HepG2 (cell line): ENCODE results near the gene RAB9A. TPM values are rescaled to one million over a fixed set of nuclear protein-coding genes. Genes with fewer than 3 reads are reported as not detected.

Source experiments
- ATAC-seq: fragments of 200-7000 bp; cut with Tn5 transposase; 3 replicates; pipeline ENCODE4 v1.9.1; 2020; ENCODE audit warnings: mild to moderate bottlenecking, moderate library complexity
- BruUV-seq: library from RNA; stranded (reverse); fragments of 400-500 nt; replicated peaks from 2 replicates; lab custom pipeline; 2021; lab: Mats Ljungman, UMichigan
- CTCF ChIA-PET: fragments of 300-600 bp; formaldehyde crosslinking; extraction: SDS; loops from one replicate; lab custom pipeline; 2021; ENCODE audit warnings: low total read pairs, inconsistent platforms, low intra/inter-chr PET ratio; lab: Yijun Ruan, JAX
- POLR2A ChIA-PET: fragments of 350-600 bp; sonication (Branson Sonifier 250); formaldehyde crosslinking; loops from one replicate; lab custom pipeline; 2020; ENCODE audit warnings: antibody characterized with exemption, inconsistent platforms; lab: Yijun Ruan, JAX
- DNase-seq: peaks from one replicate; pipeline ENCODE4 v3.0.0-alpha.2; 2015; ENCODE audit warnings: low spot score
- FAIRE-seq: peaks from 3 replicates; lab custom pipeline; 2011; peaks lifted over from hg19 to GRCh38; lab: Jason Lieb, UNC
- H2AFZ ChIP-seq: one replicate; pipeline ENCODE4 v1.6.1; 2011; ENCODE audit warnings: low read length, inconsistent platforms
- H3K27ac ChIP-seq: fragments of 300-600 bp; 3 replicates; pipeline ENCODE4 v1.8.0; 2011; ENCODE audit warnings: mixed run types, mild to moderate bottlenecking, mixed read lengths, low read length, inconsistent platforms; ENCODE audit not compliant: insufficient read depth; ENCODE audit errors: extremely low read length
- H3K27me3 ChIP-seq, 2 experiments: fragments of 200-600 bp in 1 of 2; 2 replicates in 1 of 2; 3 replicates in 1 of 2; pipeline versions ENCODE4 v1.6.0 to v1.8.0; 2011; ENCODE audit warnings: low read length in 2 of 2, mild to moderate bottlenecking in 2 of 2, moderate library complexity in 2 of 2, inconsistent platforms in 1 of 2; ENCODE audit not compliant: insufficient read depth in 2 of 2, control insufficient read depth in 1 of 2
- H3K36me3 ChIP-seq, 2 experiments: fragments of 200-600 bp in 1 of 2; replicated peaks in 1 of 2; 2 replicates in 1 of 2; 3 replicates in 1 of 2; pipeline versions ENCODE4 v1.5.1 to v1.8.0; 2011; ENCODE audit warnings: low read length in 2 of 2, inconsistent platforms in 1 of 2; ENCODE audit not compliant: insufficient read depth in 2 of 2, control insufficient read depth in 1 of 2
- H3K4me1 ChIP-seq: 2 replicates; pipeline ENCODE4 v1.5.1; 2012; ENCODE audit warnings: low read length, inconsistent platforms; ENCODE audit not compliant: insufficient read depth
- H3K4me2 ChIP-seq: 2 replicates; pipeline ENCODE4 v1.6.0; 2011; ENCODE audit warnings: low read depth, low read length, inconsistent platforms
- H3K4me3 ChIP-seq, 3 experiments: fragments of 200-600 bp in 1 of 3; sonication (generic), shearing (Covaris generic) in 1 of 3; replicated peaks in 1 of 3; 2 replicates each; pipeline ENCODE4 v1.5.1; 2011 to 2016; ENCODE audit warnings: low read length in 3 of 3, inconsistent platforms in 2 of 3, low read depth in 2 of 3, mild to moderate bottlenecking in 2 of 3, control low read depth in 1 of 3, mixed read lengths in 1 of 3; ENCODE audit not compliant: insufficient read depth in 1 of 3
- H3K79me2 ChIP-seq: one replicate; pipeline ENCODE4 v1.6.1; 2011; ENCODE audit warnings: low read length, inconsistent platforms; ENCODE audit not compliant: insufficient read depth
- H3K9ac ChIP-seq: 2 replicates; pipeline ENCODE4 v1.6.0; 2011; ENCODE audit warnings: mild to moderate bottlenecking, low read depth, low read length, inconsistent platforms; ENCODE audit not compliant: insufficient read depth
- H3K9me3 ChIP-seq: 2 replicates; pipeline ENCODE4 v1.5.1; 2012; ENCODE audit warnings: mild to moderate bottlenecking, low read length
- H4K20me1 ChIP-seq: 2 replicates; pipeline ENCODE4 v1.6.0; 2011; ENCODE audit warnings: inconsistent platforms, mild to moderate bottlenecking, low read length, moderate library complexity; ENCODE audit not compliant: insufficient read depth
- GTF2F1 ChIP-seq: fragments of 150-350 bp; IDR thresholded peaks from 2 replicates; pipeline ENCODE4 v1.6.1; 2014; ENCODE audit warnings: low read length
- KLF6 ChIP-seq: IDR thresholded peaks from 2 replicates; pipeline ENCODE4 v1.8.0; 2016; ENCODE audit warnings: missing biosample characterization, missing genetic modification reagents
- NAIF1 ChIP-seq: sonication (generic); formaldehyde crosslinking; IDR thresholded peaks from 2 replicates; pipeline ENCODE4 v1.5.0; 2020; ENCODE audit warnings: mild to moderate bottlenecking, missing genetic modification reagents, borderline replicate concordance
- NFKB2 ChIP-seq: sonication (generic); formaldehyde crosslinking; IDR thresholded peaks from 2 replicates; pipeline ENCODE4 v1.4.0; 2020; ENCODE audit warnings: missing genetic modification reagents, borderline replicate concordance
- SP5 ChIP-seq: IDR thresholded peaks from 2 replicates; pipeline ENCODE4 v1.6.1; 2016; ENCODE audit warnings: low read depth, borderline replicate concordance
- TSC22D2 ChIP-seq: sonication (generic); formaldehyde crosslinking; IDR thresholded peaks from 2 replicates; pipeline ENCODE4 v1.5.1; 2020; ENCODE audit warnings: missing genetic modification reagents, mild to moderate bottlenecking, borderline replicate concordance
- ZIK1 ChIP-seq: sonication (generic); formaldehyde crosslinking; IDR thresholded peaks from 2 replicates; pipeline ENCODE4 v1.5.0; 2020; ENCODE audit warnings: mild to moderate bottlenecking, low read depth, missing genetic modification reagents, borderline replicate concordance
- ZNF264 ChIP-seq: sonication (generic); formaldehyde crosslinking; IDR thresholded peaks from 2 replicates; pipeline ENCODE4 v1.4.0; 2020; ENCODE audit warnings: missing genetic modification reagents
- ZNF543 ChIP-seq: sonication (generic); formaldehyde crosslinking; IDR thresholded peaks from 2 replicates; pipeline ENCODE4 v1.4.0; 2020; ENCODE audit warnings: mild to moderate bottlenecking, missing genetic modification reagents
- ZNF652 ChIP-seq: IDR thresholded peaks from 2 replicates; pipeline ENCODE4 v1.6.1; 2016; ENCODE audit warnings: low read depth, borderline replicate concordance
- WGBS: methylation state at CpG from one replicate; pipeline ENCODE4 v1.1.6; 2017; ENCODE audit warnings: low lambda C conversion rate; 5-methylcytosine and 5-hydroxymethylcytosine counted together
- in situ Hi-C: cut with HindIII; loops from 2 replicates; pipeline ENCODE4 v1.10.0; 2017; ENCODE audit warnings: low pct_unique_long_range_greater_than_20kb; ENCODE audit not compliant: extremely low pct_ligation_motif_present
- intact Hi-C: fragments of 100-400 bp; cut with micrococcal nuclease; formaldehyde crosslinking; loops from one replicate; pipeline ENCODE4 v1.10.0; 2022; ENCODE audit not compliant: unreplicated experiment
- polyA plus RNA-seq, 8 experiments: library from polyadenylated mRNA; depleted of rRNA in 3 of 8; stranded (reverse) in 7 of 8; unstranded in 1 of 8; fragments of >200 nt; fragmentation: Illumina TruSeq in 4 of 8; extraction: Trizol in 4 of 8; gene quantifications; 2 replicates each; pipeline versions ENCODE4 v1.2.1 to v1.2.3, GENCODE V29; 2011 to 2016; ENCODE audit warnings: low read depth in 4 of 8, missing spikeins in 1 of 8, mixed read lengths in 1 of 8; ENCODE audit not compliant: insufficient read depth in 1 of 8
- total RNA-seq, 5 experiments: library from RNA; depleted of rRNA; stranded (reverse); fragments of >200 nt; fragmentation: Illumina TruSeq; extraction: Trizol; gene quantifications; 2 replicates each; pipeline ENCODE4 v1.2.3, GENCODE V29; 2016; ENCODE audit warnings: low read depth in 1 of 5
- TF ChIP-seq, protein P1 (sequence below): sonication (generic); formaldehyde crosslinking; IDR thresholded peaks from 2 replicates; pipeline ENCODE4 v1.4.0; 2020; ENCODE audit warnings: missing genetic modification reagents, borderline replicate concordance
- TF ChIP-seq, protein P2 (sequence below): sonication (generic); formaldehyde crosslinking; IDR thresholded peaks from 2 replicates; pipeline ENCODE4 v1.4.0; 2020; ENCODE audit warnings: missing genetic modification reagents, mild to moderate bottlenecking, borderline replicate concordance

The RAB9A gene
- total and polyA plus RNA-seq, 2 of the 13 experiments (the other 11 are each of a cell fraction or from before 2014, with no cell fraction given) = 10.5 to 23.1 TPM

DNA sequence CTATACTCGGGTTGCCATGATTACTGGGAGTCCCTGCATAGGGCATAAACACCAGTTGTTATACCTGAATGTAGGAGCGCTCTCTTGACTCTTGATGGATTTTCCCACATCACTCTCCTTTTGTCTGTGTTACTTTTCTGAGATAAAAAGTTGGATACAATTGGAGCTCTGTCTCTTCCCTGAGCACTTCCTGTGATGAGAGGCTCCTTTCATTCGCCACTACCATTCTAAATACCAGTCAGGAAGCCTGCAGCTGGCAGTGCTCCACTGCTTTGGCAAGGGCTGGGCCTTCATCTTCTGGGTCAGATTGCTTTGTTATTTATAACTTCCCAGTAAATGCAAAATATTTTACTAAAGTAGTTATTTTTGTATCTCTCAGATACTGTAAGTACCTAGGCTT is 22.1 kb upstream of the RAB9A start:
- ChIA-PET CTCF (no interaction called here), POLR2A (no interaction called here)
- H3K4me1 ChIP-seq = 0 out of 2 replicates have a peak, but pooled peaks cover 6% of the 10 kb centered on the region
- no peak overlapping the region for H3K27ac ChIP-seq
- no peak overlapping the region for H2AFZ ChIP-seq
- WGBS = 93% methylated on average over 3 of the region's 3 CpGs
- no peaks in the 10 kb centered on the region for H4K20me1 ChIP-seq
- DNase-seq (no peak), ATAC-seq (no peak), FAIRE-seq (no peak)
- in situ Hi-C loops = no loop called here
- no peak for TF ChIP-seq ZNF652 (CRISPR knock-in tag)
- TF ChIP-seq KLF6 (CRISPR knock-in tag) = no peak
- no peak for TF ChIP-seq SP5
- TF ChIP-seq ZNF264 (CRISPR knock-in tag) = no peak
- no peak for TF ChIP-seq GTF2F1
- TF ChIP-seq NFKB2 (CRISPR knock-in tag) = no peak
- TF ChIP-seq NAIF1 = no peak
- no peak for TF ChIP-seq ZIK1
- TF ChIP-seq, protein P1, sequence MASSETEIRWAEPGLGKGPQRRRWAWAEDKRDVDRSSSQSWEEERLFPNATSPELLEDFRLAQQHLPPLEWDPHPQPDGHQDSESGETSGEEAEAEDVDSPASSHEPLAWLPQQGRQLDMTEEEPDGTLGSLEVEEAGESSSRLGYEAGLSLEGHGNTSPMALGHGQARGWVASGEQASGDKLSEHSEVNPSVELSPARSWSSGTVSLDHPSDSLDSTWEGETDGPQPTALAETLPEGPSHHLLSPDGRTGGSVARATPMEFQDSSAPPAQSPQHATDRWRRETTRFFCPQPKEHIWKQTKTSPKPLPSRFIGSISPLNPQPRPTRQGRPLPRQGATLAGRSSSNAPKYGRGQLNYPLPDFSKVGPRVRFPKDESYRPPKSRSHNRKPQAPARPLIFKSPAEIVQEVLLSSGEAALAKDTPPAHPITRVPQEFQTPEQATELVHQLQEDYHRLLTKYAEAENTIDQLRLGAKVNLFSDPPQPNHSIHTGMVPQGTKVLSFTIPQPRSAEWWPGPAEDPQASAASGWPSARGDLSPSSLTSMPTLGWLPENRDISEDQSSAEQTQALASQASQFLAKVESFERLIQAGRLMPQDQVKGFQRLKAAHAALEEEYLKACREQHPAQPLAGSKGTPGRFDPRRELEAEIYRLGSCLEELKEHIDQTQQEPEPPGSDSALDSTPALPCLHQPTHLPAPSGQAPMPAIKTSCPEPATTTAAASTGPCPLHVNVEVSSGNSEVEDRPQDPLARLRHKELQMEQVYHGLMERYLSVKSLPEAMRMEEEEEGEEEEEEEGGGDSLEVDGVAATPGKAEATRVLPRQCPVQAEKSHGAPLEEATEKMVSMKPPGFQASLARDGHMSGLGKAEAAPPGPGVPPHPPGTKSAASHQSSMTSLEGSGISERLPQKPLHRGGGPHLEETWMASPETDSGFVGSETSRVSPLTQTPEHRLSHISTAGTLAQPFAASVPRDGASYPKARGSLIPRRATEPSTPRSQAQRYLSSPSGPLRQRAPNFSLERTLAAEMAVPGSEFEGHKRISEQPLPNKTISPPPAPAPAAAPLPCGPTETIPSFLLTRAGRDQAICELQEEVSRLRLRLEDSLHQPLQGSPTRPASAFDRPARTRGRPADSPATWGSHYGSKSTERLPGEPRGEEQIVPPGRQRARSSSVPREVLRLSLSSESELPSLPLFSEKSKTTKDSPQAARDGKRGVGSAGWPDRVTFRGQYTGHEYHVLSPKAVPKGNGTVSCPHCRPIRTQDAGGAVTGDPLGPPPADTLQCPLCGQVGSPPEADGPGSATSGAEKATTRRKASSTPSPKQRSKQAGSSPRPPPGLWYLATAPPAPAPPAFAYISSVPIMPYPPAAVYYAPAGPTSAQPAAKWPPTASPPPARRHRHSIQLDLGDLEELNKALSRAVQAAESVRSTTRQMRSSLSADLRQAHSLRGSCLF = no peak
- no peak for TF ChIP-seq ZNF543 (CRISPR knock-in tag)
- TF ChIP-seq TSC22D2 = no peak
- TF ChIP-seq, protein P2, sequence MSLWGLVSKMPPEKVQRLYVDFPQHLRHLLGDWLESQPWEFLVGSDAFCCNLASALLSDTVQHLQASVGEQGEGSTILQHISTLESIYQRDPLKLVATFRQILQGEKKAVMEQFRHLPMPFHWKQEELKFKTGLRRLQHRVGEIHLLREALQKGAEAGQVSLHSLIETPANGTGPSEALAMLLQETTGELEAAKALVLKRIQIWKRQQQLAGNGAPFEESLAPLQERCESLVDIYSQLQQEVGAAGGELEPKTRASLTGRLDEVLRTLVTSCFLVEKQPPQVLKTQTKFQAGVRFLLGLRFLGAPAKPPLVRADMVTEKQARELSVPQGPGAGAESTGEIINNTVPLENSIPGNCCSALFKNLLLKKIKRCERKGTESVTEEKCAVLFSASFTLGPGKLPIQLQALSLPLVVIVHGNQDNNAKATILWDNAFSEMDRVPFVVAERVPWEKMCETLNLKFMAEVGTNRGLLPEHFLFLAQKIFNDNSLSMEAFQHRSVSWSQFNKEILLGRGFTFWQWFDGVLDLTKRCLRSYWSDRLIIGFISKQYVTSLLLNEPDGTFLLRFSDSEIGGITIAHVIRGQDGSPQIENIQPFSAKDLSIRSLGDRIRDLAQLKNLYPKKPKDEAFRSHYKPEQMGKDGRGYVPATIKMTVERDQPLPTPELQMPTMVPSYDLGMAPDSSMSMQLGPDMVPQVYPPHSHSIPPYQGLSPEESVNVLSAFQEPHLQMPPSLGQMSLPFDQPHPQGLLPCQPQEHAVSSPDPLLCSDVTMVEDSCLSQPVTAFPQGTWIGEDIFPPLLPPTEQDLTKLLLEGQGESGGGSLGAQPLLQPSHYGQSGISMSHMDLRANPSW (CRISPR knock-in tag) = no peak
- H3K9ac ChIP-seq = no peak overlapping the region
- H3K4me2 ChIP-seq = no peak overlapping the region
- H3K27me3 ChIP-seq = no peaks in the 10 kb centered on the region
- intact Hi-C loops = no loop called here
- no peak overlapping the region for H3K4me3 ChIP-seq
- no peaks in the 10 kb centered on the region for H3K9me3 ChIP-seq
- H3K79me2 ChIP-seq = no peaks in the 10 kb centered on the region
- BruUV-seq = no TSS peak
- H3K36me3 ChIP-seq = no peaks in the 10 kb centered on the region
